GM12872 (cell line): ENCODE data around the gene EHD2.

Source experiments
- TF ChIP-seq, protein P1 (sequence below): IDR thresholded peaks from 3 replicates; pipeline ENCODE4 v1.5.1; 2011; ENCODE audit warnings: low read depth, mild to moderate bottlenecking, low read length, moderate library complexity; ENCODE audit not compliant: insufficient read depth

The EHD2 gene

GRCh38 chr19:47713046-47714021 lies at the start of gene EHD2:
Gene EHD2, plus strand, starts transcription at chr19:47713422. Its CDS starts 3,191 bp downstream, at chr19:47716613.
- TF ChIP-seq, protein P1, sequence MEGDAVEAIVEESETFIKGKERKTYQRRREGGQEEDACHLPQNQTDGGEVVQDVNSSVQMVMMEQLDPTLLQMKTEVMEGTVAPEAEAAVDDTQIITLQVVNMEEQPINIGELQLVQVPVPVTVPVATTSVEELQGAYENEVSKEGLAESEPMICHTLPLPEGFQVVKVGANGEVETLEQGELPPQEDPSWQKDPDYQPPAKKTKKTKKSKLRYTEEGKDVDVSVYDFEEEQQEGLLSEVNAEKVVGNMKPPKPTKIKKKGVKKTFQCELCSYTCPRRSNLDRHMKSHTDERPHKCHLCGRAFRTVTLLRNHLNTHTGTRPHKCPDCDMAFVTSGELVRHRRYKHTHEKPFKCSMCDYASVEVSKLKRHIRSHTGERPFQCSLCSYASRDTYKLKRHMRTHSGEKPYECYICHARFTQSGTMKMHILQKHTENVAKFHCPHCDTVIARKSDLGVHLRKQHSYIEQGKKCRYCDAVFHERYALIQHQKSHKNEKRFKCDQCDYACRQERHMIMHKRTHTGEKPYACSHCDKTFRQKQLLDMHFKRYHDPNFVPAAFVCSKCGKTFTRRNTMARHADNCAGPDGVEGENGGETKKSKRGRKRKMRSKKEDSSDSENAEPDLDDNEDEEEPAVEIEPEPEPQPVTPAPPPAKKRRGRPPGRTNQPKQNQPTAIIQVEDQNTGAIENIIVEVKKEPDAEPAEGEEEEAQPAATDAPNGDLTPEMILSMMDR = peak; percentile 76

DNA sequence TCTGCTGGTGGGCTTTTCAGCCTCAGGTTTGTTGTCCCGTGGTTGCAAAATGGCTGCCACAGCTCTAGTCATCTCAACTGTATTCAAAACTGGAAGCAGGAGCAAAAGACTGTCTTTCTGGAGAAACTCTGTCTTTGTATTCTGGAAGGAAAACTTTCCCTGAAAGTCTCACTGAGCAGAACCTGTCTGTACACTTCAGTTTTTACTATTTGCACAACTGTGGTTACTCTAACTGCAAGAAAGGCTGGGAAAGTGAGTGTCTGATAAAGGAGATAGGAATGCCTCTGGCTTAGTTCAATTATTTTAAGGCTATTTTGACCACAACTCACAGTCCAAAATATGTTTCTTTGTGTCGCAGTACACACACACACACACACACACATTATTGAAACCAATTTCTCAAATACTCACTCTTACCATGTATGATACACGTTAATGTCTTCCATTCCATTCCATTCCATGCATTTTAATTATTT lies 49.7 kb upstream of the EHD2 start:
- TF ChIP-seq, protein P1 = no peak

DNA sequence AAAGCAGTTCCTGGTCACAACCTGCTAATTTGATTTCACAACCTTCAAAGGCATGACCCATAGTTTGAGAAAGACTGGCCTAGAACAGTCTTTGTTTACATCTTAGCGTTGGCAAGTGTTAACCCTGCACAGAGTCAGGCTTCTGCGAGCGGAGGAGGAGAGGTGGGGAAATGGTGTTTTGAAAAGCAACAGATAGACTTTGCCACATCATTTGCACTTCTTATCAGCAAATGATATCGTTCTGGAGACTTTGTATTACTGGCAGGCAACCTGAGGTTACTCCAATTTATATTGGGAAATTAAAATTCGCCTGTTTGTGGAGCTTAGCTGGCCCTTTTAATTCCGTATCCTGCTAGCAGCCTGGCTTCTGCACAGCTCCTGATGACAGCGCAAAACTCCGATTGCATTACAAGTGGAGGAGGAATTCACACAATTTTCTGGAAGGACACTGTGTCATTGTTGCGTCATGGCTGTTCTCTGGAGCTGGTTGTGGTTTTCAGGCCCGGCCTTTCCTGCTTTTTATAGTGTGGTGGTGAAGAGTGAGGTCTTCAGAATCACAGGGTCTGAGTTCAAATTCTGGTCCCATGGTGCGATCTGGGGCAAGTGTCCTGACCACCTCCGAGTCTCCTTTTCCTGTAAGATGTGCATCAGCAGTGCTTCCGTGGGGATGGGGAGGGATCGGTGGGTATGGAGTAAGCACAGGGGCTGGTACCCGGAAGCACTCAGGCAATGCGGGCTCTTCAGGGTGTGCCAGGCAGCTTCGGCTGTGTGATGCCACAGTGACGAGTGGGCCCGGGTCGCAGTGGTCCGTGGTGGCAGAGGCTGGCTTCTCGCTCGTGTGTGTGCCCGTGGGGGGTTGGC lies 49.1 kb upstream of the EHD2 start:
- TF ChIP-seq, protein P1 = no peak

DNA sequence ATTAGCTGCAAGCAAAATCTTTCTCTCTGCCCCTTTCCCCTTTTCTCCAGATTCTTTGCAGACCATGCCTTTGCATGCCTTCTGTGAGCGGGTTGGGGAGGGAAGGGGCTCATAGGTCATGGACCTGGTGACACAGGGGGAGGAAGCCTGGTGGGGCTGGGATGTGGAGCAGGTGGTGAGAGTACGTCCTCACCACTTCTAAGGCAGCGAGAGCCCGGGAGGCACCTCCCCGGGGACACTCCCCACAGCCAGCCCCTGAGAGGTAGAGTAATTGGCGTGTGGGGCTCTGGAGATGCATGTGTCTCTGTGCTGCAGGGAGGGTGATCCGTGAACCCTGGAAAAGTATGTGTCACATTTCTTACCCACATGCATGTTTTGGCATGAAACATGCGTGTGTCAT lies 42.5 kb upstream of the EHD2 start:
- TF ChIP-seq, protein P1 = no peak

- TF ChIP-seq, protein P1 = no peak
Measured at GRCh38 chr19:47671499-47671898, 41.7 kb upstream of the EHD2 start.

GRCh38 chr19:47673426-47673825 lies 39.8 kb upstream of the EHD2 start:
- TF ChIP-seq, protein P1 = no peak

GRCh38 chr19:47674548-47674947 lies 38.7 kb upstream of the EHD2 start:
- TF ChIP-seq, protein P1 = no peak
